Neural progenitor cell (in vitro differentiated cells): ENCODE results near the gene YTHDF1.
"Not testable (repeated sequence)": the region's sequence is repeated elsewhere in the genome, so short reads cannot be mapped to it uniquely, and the experiment has no call there.

Source experiments
- EZH2 ChIP-seq: fragments of 200-600 bp; sonication (generic); IDR thresholded peaks from 2 replicates; pipeline ENCODE4 v1.6.1; 2017; ENCODE audit warnings: antibody characterized with exemption, mild to moderate bottlenecking, moderate library complexity
- TF ChIP-seq, protein P1 (sequence below): fragments of 200-600 bp; sonication (generic); IDR thresholded peaks from 2 replicates; pipeline ENCODE4 v1.5.1; 2017; ENCODE audit warnings: antibody characterized with exemption, mild to moderate bottlenecking

DNA sequence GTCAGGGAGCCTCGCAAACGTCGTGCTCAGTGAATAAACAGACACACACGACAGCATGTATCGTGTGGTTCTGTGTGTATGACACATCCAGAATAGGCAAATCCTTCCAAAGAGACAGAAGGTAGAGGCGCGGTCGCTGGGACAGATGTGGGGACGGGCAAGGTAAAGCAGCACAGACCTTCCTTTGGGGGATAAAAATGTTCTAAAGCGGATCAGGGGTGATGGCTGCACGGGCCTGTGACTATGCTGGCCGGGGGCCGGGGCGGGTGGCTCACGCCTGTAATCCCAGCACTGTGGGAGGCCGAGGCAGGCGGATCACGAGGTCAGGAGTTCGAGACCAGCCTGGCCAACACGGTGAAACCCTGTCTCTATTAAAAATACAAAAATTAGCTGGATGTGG, 56.7 kb downstream of the YTHDF1 start:
- TF ChIP-seq, protein P1, sequence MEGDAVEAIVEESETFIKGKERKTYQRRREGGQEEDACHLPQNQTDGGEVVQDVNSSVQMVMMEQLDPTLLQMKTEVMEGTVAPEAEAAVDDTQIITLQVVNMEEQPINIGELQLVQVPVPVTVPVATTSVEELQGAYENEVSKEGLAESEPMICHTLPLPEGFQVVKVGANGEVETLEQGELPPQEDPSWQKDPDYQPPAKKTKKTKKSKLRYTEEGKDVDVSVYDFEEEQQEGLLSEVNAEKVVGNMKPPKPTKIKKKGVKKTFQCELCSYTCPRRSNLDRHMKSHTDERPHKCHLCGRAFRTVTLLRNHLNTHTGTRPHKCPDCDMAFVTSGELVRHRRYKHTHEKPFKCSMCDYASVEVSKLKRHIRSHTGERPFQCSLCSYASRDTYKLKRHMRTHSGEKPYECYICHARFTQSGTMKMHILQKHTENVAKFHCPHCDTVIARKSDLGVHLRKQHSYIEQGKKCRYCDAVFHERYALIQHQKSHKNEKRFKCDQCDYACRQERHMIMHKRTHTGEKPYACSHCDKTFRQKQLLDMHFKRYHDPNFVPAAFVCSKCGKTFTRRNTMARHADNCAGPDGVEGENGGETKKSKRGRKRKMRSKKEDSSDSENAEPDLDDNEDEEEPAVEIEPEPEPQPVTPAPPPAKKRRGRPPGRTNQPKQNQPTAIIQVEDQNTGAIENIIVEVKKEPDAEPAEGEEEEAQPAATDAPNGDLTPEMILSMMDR: not testable (repeated sequence)
- TF ChIP-seq EZH2: not testable (repeated sequence)
